ENCODE results near the gene DUSP8.

The DUSP8 gene

GRCh38 chr11:1569251-1569780, 2.8 kb downstream of the DUSP8 start (continued):
- no peak for TF ChIP-seq POU6F1 (CRISPR knock-in tag; IDR thresholded peaks at IDR 0.05; ENCODE audit: borderline replicate concordance, low read depth)
- TF ChIP-seq BACH2 (CRISPR knock-in tag; IDR thresholded peaks at IDR 0.05; ENCODE audit: borderline replicate concordance) = no peak
- no peak for TF ChIP-seq ZNF70 (CRISPR knock-in tag; IDR thresholded peaks at IDR 0.05)
- TF ChIP-seq ZNF8 (CRISPR knock-in tag; IDR thresholded peaks at IDR 0.05) = no peak
- no peak for TF ChIP-seq ZC3H10 (CRISPR knock-in tag; IDR thresholded peaks at IDR 0.05)
- TF ChIP-seq TOX (CRISPR knock-in tag; IDR thresholded peaks at IDR 0.05; ENCODE audit: borderline replicate concordance) = no peak

- no peak for ATAC-seq
- no peak for TF ChIP-seq RARB (CRISPR knock-in tag; IDR thresholded peaks at IDR 0.05)
- TF ChIP-seq ISL1 (CRISPR knock-in tag; IDR thresholded peaks at IDR 0.05) = no peak
- no peak for TF ChIP-seq ZNF70 (CRISPR knock-in tag; IDR thresholded peaks at IDR 0.05)
- TF ChIP-seq GLIS3 (CRISPR knock-in tag; IDR thresholded peaks at IDR 0.05) = no peak
- TF ChIP-seq BACH2 (CRISPR knock-in tag; IDR thresholded peaks at IDR 0.05; ENCODE audit: borderline replicate concordance) = no peak
Measured at GRCh38 chr11:1568441-1568911, 3.6 kb downstream of the DUSP8 start.

GRCh38 chr11:1567721-1568100, 4.4 kb downstream of the DUSP8 start:
- TF ChIP-seq CREB5 (CRISPR knock-in tag; IDR thresholded peaks at IDR 0.05; ENCODE audit: low read depth) (no peak), ARNTL (CRISPR knock-in tag; IDR thresholded peaks at IDR 0.05; ENCODE audit: borderline replicate concordance, low read depth) (no peak), OSR1 (CRISPR knock-in tag; IDR thresholded peaks at IDR 0.05) (no peak), TOX (CRISPR knock-in tag; IDR thresholded peaks at IDR 0.05; ENCODE audit: borderline replicate concordance) (no peak), BACH2 (CRISPR knock-in tag; IDR thresholded peaks at IDR 0.05; ENCODE audit: borderline replicate concordance) (no peak)
- ATAC-seq = no peak

- ATAC-seq = no peak
- TF ChIP-seq PPARA (CRISPR knock-in tag; IDR thresholded peaks at IDR 0.05; ENCODE audit: borderline replicate concordance) (no peak), POU6F1 (CRISPR knock-in tag; IDR thresholded peaks at IDR 0.05; ENCODE audit: borderline replicate concordance, low read depth) (no peak), ESRRG (CRISPR knock-in tag; IDR thresholded peaks at IDR 0.05) (no peak), ZNF8 (CRISPR knock-in tag; IDR thresholded peaks at IDR 0.05) (no peak), TSHZ2 (CRISPR knock-in tag; IDR thresholded peaks at IDR 0.05) (no peak), ZC3H10 (CRISPR knock-in tag; IDR thresholded peaks at IDR 0.05) (no peak), CSRNP3 (CRISPR knock-in tag; IDR thresholded peaks at IDR 0.05) (no peak), TOX (CRISPR knock-in tag; IDR thresholded peaks at IDR 0.05; ENCODE audit: borderline replicate concordance) (no peak), BACH2 (CRISPR knock-in tag; IDR thresholded peaks at IDR 0.05; ENCODE audit: borderline replicate concordance) (no peak), CSDC2 (CRISPR knock-in tag; IDR thresholded peaks at IDR 0.05) (no peak), PATZ1 (CRISPR knock-in tag; IDR thresholded peaks at IDR 0.05; ENCODE audit: borderline replicate concordance) (no peak), ZFP3 (CRISPR knock-in tag; IDR thresholded peaks at IDR 0.05) (no peak), RARB (CRISPR knock-in tag; IDR thresholded peaks at IDR 0.05) (no peak), ZFP30 (CRISPR knock-in tag; IDR thresholded peaks at IDR 0.05) (no peak), OSR1 (CRISPR knock-in tag; IDR thresholded peaks at IDR 0.05) (no peak), ZNF70 (CRISPR knock-in tag; IDR thresholded peaks at IDR 0.05) (no peak), SNAI2 (CRISPR knock-in tag; IDR thresholded peaks at IDR 0.05) (no peak)
Measured at GRCh38 chr11:1567052-1567720, 4.9 kb downstream of the DUSP8 start.

All from SK-N-SH treated with all-trans-retinoic acid at 6 μM for 48 hours (cell line).